Stimulated activated CD8-positive, alpha-beta memory T cell treated with anti-CD3 and anti-CD28 coated beads, Interleukin-7, amount 100 ng/mL, for 24 hours (primary cell): ENCODE results near the gene ATP1B3.
"Not testable (repeated sequence)": the region's sequence is repeated elsewhere in the genome, so short reads cannot be mapped to it uniquely, and the experiment has no call there.

Experiments used
- DNase-seq: peaks from one replicate; pipeline ENCODE4 v3.0.0-alpha.2; 2020; ENCODE audit warnings: low read depth

ATP1B3 gene

GRCh38 chr3:141945726-141946485, 69.5 kb downstream of the ATP1B3 start:
- DNase-seq = no peak

DNA sequence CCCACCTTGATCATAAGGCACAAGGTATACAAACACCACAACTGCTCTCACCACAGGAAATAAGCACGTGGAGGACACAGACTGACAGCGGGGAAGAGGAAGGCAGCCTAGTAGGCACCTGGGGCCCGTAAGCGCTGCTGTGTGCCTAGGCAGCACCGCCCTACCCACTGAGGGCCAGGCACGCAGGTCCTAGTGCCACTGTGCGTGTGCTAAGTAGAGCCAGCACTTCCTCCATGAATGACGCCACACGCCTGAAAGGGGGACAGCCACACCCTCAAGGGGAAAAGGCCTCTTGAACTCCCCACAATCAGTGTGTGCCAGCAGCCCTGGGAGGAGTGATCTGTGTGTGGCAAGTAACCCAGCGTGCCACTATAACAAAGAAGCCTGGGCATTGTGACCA, 73.0 kb downstream of the ATP1B3 start:
- no peak for DNase-seq

GRCh38 chr3:141949972-141950371, 73.5 kb downstream of the ATP1B3 start:
- DNase-seq = no peak

DNA sequence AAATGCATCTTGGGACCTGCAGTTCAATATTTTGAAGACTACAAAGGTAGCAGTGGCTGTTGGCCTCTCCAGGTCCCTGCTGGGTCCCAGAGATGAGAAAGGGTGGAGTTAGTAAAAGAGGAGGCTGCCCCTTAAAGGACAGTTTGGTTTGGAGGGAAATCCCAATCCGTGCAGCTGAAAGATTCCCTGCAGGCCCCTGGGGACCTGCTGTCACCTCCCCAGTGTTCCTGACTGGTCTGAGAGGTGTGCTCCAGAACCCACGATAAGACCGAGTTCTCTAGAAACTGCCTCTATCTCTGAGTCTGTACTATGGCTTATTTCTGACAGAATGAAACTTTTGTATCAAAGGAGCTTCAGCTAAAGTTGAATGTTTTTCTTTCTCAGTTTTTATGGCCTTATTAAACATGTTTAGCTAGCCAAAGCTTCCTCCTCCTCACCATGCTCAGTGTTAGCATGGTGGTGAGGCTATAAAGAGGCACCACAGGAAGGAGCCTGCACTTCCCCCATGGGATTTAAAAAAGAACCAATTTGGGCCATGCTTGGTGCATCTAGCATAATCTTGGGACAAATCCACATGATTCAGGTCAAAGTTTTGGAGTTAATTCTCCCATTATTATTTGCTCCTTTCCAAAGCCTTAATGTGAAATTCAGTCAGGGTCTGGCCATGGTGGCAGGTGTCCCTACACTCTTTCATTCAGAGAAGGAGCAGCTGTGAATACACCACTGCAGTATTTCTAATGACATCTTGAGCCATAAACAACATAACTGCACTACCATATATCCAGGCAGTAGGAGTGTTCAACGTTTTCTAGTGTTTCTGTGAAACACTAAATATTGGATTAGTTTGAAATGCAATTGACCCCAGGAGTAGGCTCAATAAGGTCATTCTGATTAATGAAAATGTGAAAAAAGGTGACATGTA, 74.4 kb downstream of the ATP1B3 start:
- no peak for DNase-seq

DNA sequence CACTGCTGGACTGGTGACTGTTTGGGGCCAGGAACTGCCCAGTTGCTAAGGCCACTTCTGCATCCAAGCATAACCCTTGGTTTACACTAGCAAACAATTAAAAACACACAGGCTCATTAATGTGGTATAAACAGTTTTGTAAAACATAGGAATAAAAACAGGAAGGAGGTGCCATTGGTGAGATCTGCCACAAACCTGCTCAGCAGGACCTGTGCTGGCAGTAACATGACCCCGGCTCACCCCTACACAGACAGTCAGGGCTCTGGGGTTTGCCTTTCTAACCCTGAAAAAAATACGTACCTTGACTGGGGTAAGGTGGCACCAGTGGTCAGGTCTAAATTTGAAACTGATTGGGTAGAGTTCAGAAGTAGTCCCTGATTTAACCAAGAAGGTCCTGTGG, 76.2 kb downstream of the ATP1B3 start:
- DNase-seq = no peak

DNA sequence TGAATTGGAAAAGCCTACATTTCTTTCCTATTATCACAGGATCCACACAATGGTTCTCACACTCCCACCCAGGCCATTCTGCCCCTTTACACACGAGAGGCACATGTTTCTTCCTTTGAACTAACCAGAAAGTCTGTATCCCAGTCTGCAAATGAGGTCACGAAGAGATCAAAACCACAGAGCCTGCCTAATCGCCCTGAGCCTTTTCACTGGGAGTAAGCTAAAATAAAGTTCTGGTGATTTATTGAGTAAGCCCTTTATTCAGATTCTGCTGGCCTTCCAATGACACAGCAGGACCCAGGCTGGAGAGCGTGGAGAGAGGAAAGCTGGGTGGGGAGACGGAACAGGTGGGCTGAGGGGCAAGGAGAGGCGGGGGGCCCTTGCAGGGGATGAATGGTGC, 78.7 kb downstream of the ATP1B3 start:
- no peak for DNase-seq

- no peak for DNase-seq
Observed at GRCh38 chr3:141959589-141960554, 83.4 kb downstream of the ATP1B3 start.

GRCh38 chr3:141960731-141961130, 84.3 kb downstream of the ATP1B3 start:
- no peak for DNase-seq

- no peak for DNase-seq
Observed at GRCh38 chr3:141963301-141963700, 86.9 kb downstream of the ATP1B3 start.

GRCh38 chr3:141965471-141965870, 89.0 kb downstream of the ATP1B3 start:
- DNase-seq = no peak

DNA sequence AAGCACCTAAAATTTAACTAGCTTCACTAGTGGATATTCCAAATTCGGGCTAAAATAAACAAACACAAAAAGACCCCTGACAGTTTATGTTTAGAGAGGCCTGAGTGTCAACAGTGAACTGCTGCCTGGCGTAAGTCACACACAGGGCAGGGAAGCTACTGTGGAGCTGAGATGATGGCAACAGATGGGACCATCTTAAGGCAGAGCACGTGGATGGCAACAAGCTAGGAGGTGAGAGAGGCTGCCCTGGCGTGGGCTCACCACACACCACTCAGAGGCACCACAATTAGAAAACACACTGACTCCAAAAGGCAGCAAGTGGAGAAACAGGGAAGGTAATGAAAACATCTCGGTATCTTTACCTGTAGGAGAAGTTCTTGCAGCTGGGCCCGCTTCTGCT, 93.3 kb downstream of the ATP1B3 start:
- DNase-seq = no peak

- DNase-seq = no peak
Observed at GRCh38 chr3:141971571-141971970, 95.1 kb downstream of the ATP1B3 start.

- DNase-seq = no peak
Observed at GRCh38 chr3:141972399-141972798, 96.0 kb downstream of the ATP1B3 start.

GRCh38 chr3:141974777-141975176, 98.3 kb downstream of the ATP1B3 start:
- DNase-seq = not testable (repeated sequence)
